Mesothelial cell of epicardium (in vitro differentiated cells): Measurements from ENCODE around the gene KCTD2. TPM values are rescaled to one million over a fixed set of nuclear protein-coding genes. Genes with fewer than 3 reads are reported as not detected.
"Not testable (repeated sequence)": the region's sequence is repeated elsewhere in the genome, so short reads cannot be mapped to it uniquely, and the experiment has no call there.

Source experiments
- DNase-seq, 2 experiments: peaks; one replicate each; pipeline ENCODE4 v3.0.0; 2021; ENCODE audit warnings: low spot score in 2 of 2; ENCODE audit not compliant: unreplicated experiment in 2 of 2
- H3K27ac Mint-ChIP-seq: 2 replicates; pipeline ENCODE4 v1.8.0; 2021; ENCODE audit warnings: mixed read lengths
- H3K27me3 Mint-ChIP-seq: 2 replicates; pipeline ENCODE4 v1.8.0; 2021; ENCODE audit warnings: low read depth, mixed read lengths
- H3K36me3 Mint-ChIP-seq: 2 replicates; pipeline ENCODE4 v1.8.0; 2021; ENCODE audit warnings: mixed read lengths
- H3K4me1 Mint-ChIP-seq: 2 replicates; pipeline ENCODE4 v1.8.0; 2021; ENCODE audit warnings: mixed read lengths
- H3K4me3 Mint-ChIP-seq: 2 replicates; pipeline ENCODE4 v1.8.0; 2021; ENCODE audit warnings: mild to moderate bottlenecking, moderate library complexity, mixed read lengths
- H3K9me3 Mint-ChIP-seq: 2 replicates; pipeline ENCODE4 v1.8.0; 2021; ENCODE audit warnings: mixed read lengths
- CTCF ChIP-seq: fragments of 200-600 bp; sonication (generic); IDR thresholded peaks from one replicate; pipeline ENCODE4 v1.5.0; 2021; ENCODE audit warnings: antibody characterized with exemption; ENCODE audit not compliant: unreplicated experiment
- total RNA-seq: library from RNA; stranded (reverse); gene quantifications from 3 replicates; pipeline ENCODE4 v1.2.1, GENCODE V29; 2021

KCTD2 gene
- total RNA-seq, 1 donor from 2014 or later, result 24.1 TPM

GRCh38 chr17:75003070-75003956, 43.7 kb upstream of the KCTD2 start:
- Mint-ChIP-seq H3K27me3 (no peaks in the 10 kb centered on the region), H3K36me3 (peaks cover 6% of the 10 kb centered on the region), H3K4me3 (no peak overlapping the region), H3K4me1 (no peaks in the 10 kb centered on the region), H3K27ac (no peak overlapping the region), H3K9me3 (no peaks in the 10 kb centered on the region)
- no peak for DNase-seq
- no peak for TF ChIP-seq CTCF

GRCh38 chr17:75003957-75004355, 43.1 kb upstream of the KCTD2 start:
- peaks cover 6% of the 10 kb centered on the region for H3K36me3 Mint-ChIP-seq
- H3K27ac Mint-ChIP-seq, result no peak overlapping the region
- H3K27me3 Mint-ChIP-seq, result no peaks in the 10 kb centered on the region
- no peak overlapping the region for H3K4me3 Mint-ChIP-seq
- peaks cover 2% of the 10 kb centered on the region for H3K4me1 Mint-ChIP-seq
- DNase-seq, result no peak
- H3K9me3 Mint-ChIP-seq, result no peaks in the 10 kb centered on the region
- no peak for TF ChIP-seq CTCF

GRCh38 chr17:75004371-75004770, 42.7 kb upstream of the KCTD2 start:
- Mint-ChIP-seq H3K4me1 (peaks cover 7% of the 10 kb centered on the region), H3K27me3 (no peaks in the 10 kb centered on the region), H3K36me3 (peaks cover 6% of the 10 kb centered on the region), H3K9me3 (no peaks in the 10 kb centered on the region), H3K27ac (no peak overlapping the region), H3K4me3 (no peak overlapping the region)
- no peak for DNase-seq
- no peak for TF ChIP-seq CTCF

GRCh38 chr17:75005291-75005690, 41.7 kb upstream of the KCTD2 start:
- Mint-ChIP-seq H3K9me3 (no peaks in the 10 kb centered on the region), H3K4me1 (peaks cover 9% of the 10 kb centered on the region)

GRCh38 chr17:75006084-75006483, 40.9 kb upstream of the KCTD2 start:
- not testable (repeated sequence) for H3K27me3 Mint-ChIP-seq, H3K36me3 Mint-ChIP-seq, H3K27ac Mint-ChIP-seq, DNase-seq, H3K4me3 Mint-ChIP-seq, H3K9me3 Mint-ChIP-seq
- H3K4me1 Mint-ChIP-seq, result peaks cover 13% of the 10 kb centered on the region

More at GRCh38 chr17:75005291-75005690, 41.7 kb upstream of the KCTD2 start:
- Mint-ChIP-seq H3K27me3 (no peaks in the 10 kb centered on the region), H3K27ac (no peak overlapping the region), H3K36me3 (peaks cover 6% of the 10 kb centered on the region), H3K4me3 (no peak overlapping the region)
- no peak for TF ChIP-seq CTCF
- DNase-seq, result no peak

GRCh38 chr17:75006653-75007052, 40.4 kb upstream of the KCTD2 start:
- H3K4me3 Mint-ChIP-seq, result no peak overlapping the region

More at GRCh38 chr17:75006653-75007052, 40.4 kb upstream of the KCTD2 start:
- Mint-ChIP-seq H3K9me3 (no peaks in the 10 kb centered on the region), H3K36me3 (peaks cover 6% of the 10 kb centered on the region), H3K27ac (no peak overlapping the region), H3K27me3 (no peaks in the 10 kb centered on the region), H3K4me1 (peaks cover 18% of the 10 kb centered on the region)
- no peak for TF ChIP-seq CTCF
- DNase-seq, result no peak
